ENCODE results near the gene GLCCI1.

DNA sequence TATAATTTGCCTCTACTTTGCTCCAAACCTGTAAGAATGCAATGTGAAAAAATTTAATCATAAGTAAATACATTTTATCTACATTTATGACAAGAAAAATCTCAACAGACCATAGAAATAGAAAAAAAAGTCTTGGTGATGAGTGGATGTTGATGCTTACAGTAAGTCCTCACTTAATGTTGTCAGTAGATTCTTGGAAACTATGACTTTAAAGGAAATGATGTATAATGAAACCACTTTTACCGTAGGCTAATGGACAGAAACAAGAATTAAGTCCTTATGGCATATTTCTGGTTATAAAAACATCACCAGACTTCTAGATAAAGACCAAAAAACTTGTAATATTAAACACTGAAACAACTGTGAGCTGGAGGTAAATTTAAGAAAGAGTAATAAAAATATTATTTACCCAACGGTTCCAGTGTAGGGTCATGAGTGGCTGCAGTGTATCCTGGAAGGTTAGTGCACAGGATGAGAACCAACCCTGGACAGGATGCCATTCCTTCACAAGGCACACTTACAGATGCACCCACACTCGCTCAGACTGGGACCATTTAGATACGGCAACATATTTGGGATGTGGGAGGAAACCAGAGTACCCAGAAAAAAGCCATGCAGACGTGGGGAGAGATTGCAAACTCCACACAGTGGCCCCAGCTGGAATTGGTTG is 76.3 kb downstream of the GLCCI1 start:
- TF ChIP-seq POLR2AphosphoS5 (IDR thresholded peaks at IDR 0.05) (no peak), POLR2A (IDR thresholded peaks at IDR 0.05) (no peak), EP300 (IDR thresholded peaks at IDR 0.05) (no peak)
- TF ChIP-seq, protein P1, sequence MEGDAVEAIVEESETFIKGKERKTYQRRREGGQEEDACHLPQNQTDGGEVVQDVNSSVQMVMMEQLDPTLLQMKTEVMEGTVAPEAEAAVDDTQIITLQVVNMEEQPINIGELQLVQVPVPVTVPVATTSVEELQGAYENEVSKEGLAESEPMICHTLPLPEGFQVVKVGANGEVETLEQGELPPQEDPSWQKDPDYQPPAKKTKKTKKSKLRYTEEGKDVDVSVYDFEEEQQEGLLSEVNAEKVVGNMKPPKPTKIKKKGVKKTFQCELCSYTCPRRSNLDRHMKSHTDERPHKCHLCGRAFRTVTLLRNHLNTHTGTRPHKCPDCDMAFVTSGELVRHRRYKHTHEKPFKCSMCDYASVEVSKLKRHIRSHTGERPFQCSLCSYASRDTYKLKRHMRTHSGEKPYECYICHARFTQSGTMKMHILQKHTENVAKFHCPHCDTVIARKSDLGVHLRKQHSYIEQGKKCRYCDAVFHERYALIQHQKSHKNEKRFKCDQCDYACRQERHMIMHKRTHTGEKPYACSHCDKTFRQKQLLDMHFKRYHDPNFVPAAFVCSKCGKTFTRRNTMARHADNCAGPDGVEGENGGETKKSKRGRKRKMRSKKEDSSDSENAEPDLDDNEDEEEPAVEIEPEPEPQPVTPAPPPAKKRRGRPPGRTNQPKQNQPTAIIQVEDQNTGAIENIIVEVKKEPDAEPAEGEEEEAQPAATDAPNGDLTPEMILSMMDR (IDR thresholded peaks at IDR 0.05): no peak
